ENCODE measurements around the gene AHDC1. TPM values are rescaled to one million over a fixed set of nuclear protein-coding genes. Genes with fewer than 3 reads are reported as not detected.

Gene AHDC1
- total and polyA plus RNA-seq, 10 of the 15 experiments (the other 5 are each of a cell fraction or from before 2014, with no cell fraction given) = 0.21 to 13.0 (median 1.4) TPM

GRCh38 chr1:27562021-27562420 lies 41.9 kb downstream of the AHDC1 start:
- in situ Hi-C loops (cut with MboI) = loop anchor here (5.0 kb wide), 1 partner anchor 50 kb away; no protein-coding TSS in a partner anchor
- Histone ChIP-seq H3K4me3 (no peak overlapping the region), H3K9me3 (replicated peaks; ENCODE audit: control insufficient read depth, insufficient read depth, low read length) (no peaks in the 10 kb centered on the region), H3K4me2 (ENCODE audit: control insufficient read depth, insufficient read depth) (no peak overlapping the region), H3K27me3 (replicated peaks in 1 of 2; ENCODE audit: control insufficient read depth in 2 of 2, insufficient read depth in 2 of 2, low read length in 1 of 2) (no peaks in the 10 kb centered on the region), H3K4me1 (ENCODE audit: control insufficient read depth, insufficient read depth, low read length) (peaks cover 5% of the 10 kb centered on the region), H2AFZ (ENCODE audit: control insufficient read depth, low read depth, low read length) (no peak overlapping the region), H3K27ac (ENCODE audit: control insufficient read depth, insufficient read depth) (no peak overlapping the region), H3K9ac (ENCODE audit: control insufficient read depth, insufficient read depth, low read length) (no peak overlapping the region), H4K20me1 (ENCODE audit: control insufficient read depth, insufficient read depth) (no peaks in the 10 kb centered on the region), H3K79me2 (ENCODE audit: control insufficient read depth, insufficient read depth, low read length) (no peaks in the 10 kb centered on the region; the same call in 1 of the 2 replicates), H3K36me3 (ENCODE audit: control insufficient read depth in 2 of 2, insufficient read depth in 2 of 2, low read length in 1 of 2) (peaks cover 0 to 4% of the 10 kb centered on the region in 2 experiments; a peak in 2 of 4 replicates)
- ChIA-PET POLR2A (no interaction called here), CTCF (no interaction called here), SMC1A (ENCODE audit: uncharacterized antibody, unreplicated experiment) (interaction anchor here (1.0 kb wide), 1 partner anchor 45 kb away, joined by 3 read pairs; no protein-coding TSS in a partner anchor), RAD21 (ENCODE audit: unreplicated experiment) (interaction anchor here (1.0 kb wide), 1 partner anchor 40 kb away, joined by 4 read pairs; no protein-coding TSS in a partner anchor)
- FAIRE-seq (no peak), ATAC-seq (no peak), DNase-seq (ENCODE audit: low read depth, low spot score) (no peak)
- intact Hi-C loops (cut with micrococcal nuclease; ENCODE audit: unreplicated experiment) = no loop called here
- 90% methylated on average over 18 of the region's 20 CpGs for WGBS (ENCODE audit: insufficient coverage, insufficient replicate concordance, low lambda C conversion rate, missing lambda C conversion rate)
- no TSS peak for BruUV-seq (replicated peaks)
- TF ChIP-seq, protein P1, sequence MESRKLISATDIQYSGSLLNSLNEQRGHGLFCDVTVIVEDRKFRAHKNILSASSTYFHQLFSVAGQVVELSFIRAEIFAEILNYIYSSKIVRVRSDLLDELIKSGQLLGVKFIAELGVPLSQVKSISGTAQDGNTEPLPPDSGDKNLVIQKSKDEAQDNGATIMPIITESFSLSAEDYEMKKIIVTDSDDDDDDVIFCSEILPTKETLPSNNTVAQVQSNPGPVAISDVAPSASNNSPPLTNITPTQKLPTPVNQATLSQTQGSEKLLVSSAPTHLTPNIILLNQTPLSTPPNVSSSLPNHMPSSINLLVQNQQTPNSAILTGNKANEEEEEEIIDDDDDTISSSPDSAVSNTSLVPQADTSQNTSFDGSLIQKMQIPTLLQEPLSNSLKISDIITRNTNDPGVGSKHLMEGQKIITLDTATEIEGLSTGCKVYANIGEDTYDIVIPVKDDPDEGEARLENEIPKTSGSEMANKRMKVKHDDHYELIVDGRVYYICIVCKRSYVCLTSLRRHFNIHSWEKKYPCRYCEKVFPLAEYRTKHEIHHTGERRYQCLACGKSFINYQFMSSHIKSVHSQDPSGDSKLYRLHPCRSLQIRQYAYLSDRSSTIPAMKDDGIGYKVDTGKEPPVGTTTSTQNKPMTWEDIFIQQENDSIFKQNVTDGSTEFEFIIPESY (IDR thresholded peaks at IDR 0.05) = no peak
- TF ChIP-seq RELA (IDR thresholded peaks at IDR 0.05; ENCODE audit: borderline replicate concordance, partially characterized antibody) (no peak), ZNF384 (IDR thresholded peaks at IDR 0.05; ENCODE audit: borderline replicate concordance, low read depth, low read length) (no peak), STAT3 (IDR thresholded peaks at IDR 0.05; ENCODE audit: low read depth, low read length) (no peak), BRCA1 (IDR thresholded peaks at IDR 0.05; ENCODE audit: low read depth, low read length) (no peak)
